ENCODE data around the gene HPRT1.
"Not testable (repeated sequence)": the region's sequence is repeated elsewhere in the genome, so short reads cannot be mapped to it uniquely, and the experiment has no call there.

Gene HPRT1, protein sequence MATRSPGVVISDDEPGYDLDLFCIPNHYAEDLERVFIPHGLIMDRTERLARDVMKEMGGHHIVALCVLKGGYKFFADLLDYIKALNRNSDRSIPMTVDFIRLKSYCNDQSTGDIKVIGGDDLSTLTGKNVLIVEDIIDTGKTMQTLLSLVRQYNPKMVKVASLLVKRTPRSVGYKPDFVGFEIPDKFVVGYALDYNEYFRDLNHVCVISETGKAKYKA
- 10.6 to 12.0 reads per million in 2 donors for total RNA-seq

DNA sequence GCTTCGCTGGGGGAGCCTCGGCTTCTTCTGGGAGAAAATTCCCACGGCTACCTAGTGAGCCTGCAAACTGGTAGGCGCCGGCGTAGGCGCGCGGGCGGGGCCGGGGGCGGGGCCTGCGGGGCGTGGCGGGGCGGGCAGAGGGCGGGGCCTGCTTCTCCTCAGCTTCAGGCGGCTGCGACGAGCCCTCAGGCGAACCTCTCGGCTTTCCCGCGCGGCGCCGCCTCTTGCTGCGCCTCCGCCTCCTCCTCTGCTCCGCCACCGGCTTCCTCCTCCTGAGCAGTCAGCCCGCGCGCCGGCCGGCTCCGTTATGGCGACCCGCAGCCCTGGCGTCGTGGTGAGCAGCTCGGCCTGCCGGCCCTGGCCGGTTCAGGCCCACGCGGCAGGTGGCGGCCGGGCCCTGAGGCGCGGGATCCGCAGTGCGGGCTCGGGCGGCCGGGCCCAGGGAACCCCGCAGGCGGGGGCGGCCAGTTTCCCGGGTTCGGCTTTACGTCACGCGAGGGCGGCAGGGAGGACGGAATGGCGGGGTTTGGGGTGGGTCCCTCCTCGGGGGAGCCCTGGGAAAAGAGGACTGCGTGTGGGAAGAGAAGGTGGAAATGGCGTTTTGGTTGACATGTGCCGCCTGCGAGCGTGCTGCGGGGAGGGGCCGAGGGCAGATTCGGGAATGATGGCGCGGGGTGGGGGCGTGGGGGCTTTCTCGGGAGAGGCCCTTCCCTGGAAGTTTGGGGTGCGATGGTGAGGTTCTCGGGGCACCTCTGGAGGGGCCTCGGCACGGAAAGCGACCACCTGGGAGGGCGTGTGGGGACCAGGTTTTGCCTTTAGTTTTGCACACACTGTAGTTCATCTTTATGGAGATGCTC, at the start of gene HPRT1:
Gene HPRT1 (plus strand): TSS at position 161 of the 857 bp plus-strand sequence. CDS start 147 bp downstream, at position 308.
- peak; percentile 69 for DNase-seq

DNA sequence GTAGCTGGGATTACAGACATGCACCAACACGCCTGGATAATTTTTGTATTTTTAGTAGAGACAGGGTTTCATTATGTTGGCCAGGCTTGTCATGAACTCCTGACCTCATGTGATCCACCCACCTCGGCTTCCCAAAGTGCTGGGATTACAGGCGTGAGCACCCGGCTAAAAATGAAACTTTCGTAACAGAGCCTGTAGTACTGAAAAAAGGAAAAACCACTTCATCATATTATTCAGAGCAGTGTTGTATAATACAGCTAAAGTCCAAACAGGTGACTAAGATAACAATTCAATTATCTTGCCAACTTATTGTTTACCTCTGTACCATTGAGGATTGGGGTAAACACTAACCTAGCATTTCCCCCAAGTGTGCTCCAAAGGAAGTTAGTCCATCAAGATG, 43.9 kb upstream of the HPRT1 start:
- no peak for DNase-seq

DNA sequence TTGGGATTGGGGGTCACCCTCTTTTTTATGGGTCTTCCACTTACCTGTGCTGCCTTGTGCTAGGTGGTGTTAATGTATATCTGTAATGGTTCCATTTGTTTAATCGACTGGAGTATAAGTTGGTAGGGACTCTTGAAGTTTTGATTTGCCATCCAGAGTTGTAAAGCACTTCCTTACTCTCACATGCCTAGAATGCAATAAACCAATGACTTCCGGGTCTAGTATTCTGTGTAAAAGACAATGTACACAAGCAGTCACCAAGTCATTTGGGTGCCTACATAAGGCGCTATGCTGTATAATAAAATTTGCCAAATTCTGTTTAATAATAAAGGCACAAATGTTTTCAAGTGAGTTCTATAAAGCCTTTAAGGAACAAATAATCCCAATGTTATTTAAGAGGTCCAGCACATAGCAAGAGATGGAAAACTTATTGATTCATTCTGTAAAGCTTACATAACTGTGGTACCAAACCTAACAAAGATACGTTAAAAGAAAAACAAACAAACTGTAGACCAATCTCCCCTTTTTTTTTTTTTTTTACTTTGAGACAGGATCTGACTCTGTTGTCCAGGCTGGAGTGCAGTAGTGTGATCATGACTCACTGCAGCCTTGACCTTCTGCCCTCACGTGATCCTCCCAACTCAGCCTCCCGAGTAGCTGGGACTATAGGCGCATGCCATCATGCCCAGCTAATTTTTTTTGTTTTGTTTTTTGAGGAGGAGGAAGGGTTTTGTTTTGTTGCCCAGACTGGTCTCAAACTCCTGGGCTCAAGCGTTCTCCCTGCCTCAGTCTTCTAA, 41.5 kb upstream of the HPRT1 start:
- DNase-seq, result no peak

DNA sequence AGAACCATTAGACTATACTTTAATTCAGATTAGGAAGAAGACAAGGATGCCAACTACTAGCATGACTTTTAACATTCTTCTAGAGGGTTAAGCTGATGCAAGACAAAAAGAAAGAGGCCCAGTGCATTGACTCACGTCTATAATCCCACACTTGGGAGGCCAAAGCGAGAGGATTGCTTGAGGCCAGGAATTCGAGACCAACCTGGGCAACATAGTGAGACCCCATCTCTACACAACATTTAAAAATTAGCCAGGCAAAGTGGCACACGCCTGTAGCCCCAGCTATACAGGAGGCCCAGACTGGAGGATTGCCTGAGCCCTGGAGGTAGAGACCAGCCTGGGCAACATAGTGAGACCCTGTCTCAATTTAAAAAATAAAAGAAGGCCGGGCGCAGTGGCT, 40.2 kb upstream of the HPRT1 start:
- no peak for DNase-seq

DNA sequence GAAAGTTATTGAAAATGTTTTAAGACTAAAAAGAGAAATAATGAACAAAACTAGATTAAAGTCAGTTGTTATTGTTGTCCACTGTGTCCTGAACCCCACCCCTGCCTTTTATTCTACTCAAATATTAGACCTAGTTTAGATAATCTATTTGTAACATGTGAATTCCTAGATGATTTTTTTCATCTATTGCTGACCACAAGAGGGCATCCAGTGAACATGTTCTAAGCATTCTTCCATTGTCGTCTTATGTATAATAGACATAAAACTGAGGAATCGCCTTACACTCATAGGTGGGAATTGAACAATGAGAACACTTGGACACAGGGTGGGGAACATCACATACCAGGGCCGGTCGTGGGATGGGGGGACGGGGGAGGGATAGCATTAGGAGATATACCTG, 36.4 kb upstream of the HPRT1 start:
- DNase-seq, result no peak

DNA sequence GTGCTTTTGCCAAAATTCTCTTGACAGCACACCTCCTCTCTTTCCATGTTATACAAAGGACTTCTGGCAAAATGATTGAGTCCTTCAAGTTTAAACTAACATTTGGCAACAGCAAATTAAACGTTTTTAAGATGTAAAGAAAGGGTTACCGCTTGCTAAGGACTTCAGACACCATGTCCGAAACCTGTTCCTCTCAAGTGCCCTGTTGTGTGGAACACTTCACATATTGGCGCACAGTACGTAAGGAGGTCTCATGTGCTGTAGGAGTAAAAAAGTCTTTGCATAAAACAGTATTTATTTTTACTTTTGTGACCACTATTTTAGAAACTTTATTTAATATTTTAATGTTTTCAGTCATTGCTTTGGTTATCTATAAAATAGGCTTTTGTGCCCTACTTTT, 33.7 kb upstream of the HPRT1 start:
- no peak for DNase-seq

DNA sequence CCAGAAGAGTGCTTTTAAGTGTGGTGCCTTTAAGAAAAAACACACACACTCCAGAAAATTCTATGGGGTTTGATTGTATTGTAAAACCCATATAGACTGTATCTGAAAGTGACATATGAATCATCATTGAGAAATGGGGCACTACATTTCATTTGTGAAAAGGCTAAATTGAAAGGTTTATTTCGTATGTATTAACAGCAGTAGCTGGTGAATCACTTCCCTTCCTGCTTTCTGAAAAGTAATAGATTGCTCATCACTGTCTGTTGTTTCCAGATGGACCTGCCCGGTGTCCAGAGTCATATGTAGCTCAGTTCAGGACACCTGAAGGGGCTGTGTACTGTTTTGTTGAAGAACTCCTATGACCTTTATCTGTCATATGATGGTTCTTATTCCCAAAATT, 28.1 kb upstream of the HPRT1 start:
- no peak for DNase-seq

DNA sequence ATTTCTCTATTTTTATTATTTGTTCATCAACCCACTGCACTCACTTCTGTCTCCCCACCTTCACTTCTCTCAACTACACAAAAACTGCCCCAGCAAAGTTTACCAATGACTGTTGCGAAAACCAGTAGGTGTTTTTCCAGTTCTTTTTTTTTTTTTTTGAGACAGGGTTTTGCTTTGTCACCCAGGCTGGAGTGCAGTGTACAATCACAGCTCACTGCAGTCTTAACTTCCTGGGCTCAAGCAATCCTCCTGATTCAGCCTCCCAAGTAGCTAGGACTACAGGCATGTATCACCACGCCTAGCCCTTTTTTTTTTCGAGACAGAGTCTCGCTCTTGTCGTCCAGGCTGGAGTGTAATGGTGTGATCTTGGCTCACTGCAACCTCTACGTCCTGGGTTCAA, 24.1 kb upstream of the HPRT1 start:
- DNase-seq, result no peak

DNA sequence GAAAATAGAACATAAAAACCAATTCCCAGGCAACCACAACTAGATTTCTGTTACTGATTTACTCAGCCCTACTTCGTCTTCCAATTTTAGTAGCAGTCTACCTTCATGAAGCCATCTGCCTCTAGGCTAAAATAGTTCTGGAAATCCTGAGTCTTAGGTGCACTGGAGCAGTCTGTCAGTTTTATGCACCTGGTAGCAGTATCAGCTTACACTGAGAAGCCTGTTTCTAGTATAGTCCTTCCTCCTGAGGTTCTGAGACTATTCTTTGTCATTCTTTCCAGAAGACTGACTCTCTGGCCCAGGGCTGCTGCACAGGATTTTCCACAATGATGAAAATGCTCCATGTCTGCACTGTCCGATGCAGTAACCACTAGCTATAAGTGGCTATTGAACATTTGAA, 16.9 kb upstream of the HPRT1 start:
- DNase-seq, result no peak

DNA sequence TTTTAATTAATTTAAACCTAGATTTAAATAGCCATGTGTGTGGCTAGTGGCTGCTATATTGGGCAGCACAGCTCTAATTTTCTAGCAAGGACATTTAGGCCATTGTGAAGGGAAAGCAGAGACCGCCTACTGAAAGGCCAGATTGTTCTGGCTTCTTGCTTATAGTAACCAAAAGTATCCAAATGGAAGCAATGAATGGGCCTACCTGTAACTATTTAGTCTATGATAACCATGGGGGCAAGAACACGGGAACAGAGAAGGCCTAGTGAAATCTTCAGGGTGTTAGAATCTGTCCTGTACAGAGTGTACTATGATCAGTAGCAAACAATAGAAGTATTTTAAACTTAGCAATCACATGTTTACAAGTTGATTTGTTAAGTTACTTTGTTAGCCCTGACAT, 16.5 kb upstream of the HPRT1 start:
- no peak for DNase-seq

DNA sequence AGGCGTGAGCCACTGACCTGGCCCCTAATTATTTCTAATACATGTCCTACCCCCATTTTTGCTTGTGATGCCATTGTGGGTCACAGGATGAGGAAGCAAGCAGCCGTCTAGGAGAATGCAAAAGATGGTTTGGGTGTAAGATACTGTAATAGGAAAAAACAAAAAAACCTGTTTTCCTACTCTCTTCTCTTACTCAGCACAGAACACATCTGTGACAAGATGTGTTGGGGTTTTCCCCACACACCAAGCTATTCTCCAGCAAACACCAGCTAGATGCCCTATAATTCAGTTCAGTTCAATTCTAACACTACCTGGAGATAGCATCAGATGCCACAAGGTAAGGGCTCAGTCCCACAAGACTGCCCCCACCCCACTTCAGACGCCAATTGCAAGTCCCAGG, 15.3 kb upstream of the HPRT1 start:
- DNase-seq, result no peak

DNA sequence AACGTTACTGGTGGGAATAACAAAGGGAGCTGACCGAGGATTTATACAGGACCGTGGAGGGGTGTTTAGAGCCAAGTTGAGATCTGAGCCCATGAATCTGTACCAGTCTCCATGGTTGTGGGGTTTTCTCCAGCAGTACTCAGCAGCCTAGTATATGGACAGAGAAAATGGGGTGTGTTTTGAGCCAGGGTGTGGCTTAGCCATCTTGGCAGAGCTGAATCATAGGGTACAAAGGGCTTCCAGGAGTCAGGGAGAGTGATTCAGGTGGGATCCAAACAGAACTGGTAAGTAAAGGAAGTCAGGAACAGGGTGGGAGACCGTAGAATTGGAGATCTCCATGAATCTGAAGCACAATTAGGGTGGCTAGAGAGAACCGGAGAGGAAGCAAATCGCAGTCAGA, 7.4 kb upstream of the HPRT1 start:
- no peak for DNase-seq

DNA sequence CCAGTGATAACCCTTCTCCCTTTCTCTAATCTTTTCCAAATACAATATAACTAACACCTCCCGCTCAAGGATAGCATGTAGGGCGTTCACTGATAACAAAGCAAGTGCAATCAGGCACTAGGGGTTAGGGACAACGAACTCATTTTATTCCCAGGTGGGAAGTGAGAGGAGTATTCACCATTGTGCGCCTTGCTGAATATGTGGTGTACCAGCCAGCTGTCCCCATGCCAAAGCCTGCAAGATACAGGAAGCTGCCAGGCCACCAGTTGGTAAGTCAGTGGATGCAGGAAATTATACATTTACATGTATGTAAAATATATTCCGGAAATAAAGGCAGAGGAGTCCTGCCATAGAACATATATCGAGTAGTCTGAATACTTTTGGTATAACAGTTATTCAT, 6.3 kb upstream of the HPRT1 start:
- no peak for DNase-seq

DNA sequence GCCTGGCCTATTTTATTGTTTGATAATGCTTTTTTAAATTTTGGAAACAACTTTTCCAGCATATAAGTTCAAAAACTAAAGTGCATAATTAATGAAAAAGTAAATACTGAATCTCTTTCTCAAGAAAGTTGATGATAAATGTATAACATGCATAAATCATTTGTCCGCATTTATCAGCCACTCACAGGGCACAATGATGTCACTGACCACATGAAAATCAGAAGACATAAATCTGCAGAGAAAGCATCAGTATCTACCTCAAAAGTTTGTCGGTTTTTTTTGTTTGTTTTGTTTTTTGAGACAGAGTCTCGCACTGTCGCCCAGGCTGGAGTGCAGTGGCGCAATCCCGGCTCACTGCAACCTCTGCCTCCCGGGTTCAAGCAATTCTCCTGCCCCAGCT, 5.5 kb upstream of the HPRT1 start:
- no peak for DNase-seq

DNA sequence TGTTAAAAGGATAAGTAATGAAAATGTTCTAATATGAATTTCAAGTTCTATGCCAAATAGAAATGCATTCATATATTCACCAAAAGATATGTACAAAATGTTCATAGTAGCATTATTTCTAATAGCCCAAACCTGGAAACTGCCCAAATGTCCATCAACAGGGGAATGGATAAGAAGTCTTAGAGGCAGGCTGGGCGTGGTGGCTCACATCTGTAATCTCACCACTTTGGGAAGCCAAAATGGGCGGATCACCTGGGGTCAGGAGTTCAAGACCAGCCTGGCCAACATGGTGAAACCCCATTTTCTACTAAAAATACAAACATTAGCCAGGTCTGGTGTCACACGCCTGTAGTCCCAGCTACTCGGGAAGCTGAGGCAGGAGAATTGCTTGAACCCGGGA, 2.3 kb upstream of the HPRT1 start:
- no peak for DNase-seq

DNA sequence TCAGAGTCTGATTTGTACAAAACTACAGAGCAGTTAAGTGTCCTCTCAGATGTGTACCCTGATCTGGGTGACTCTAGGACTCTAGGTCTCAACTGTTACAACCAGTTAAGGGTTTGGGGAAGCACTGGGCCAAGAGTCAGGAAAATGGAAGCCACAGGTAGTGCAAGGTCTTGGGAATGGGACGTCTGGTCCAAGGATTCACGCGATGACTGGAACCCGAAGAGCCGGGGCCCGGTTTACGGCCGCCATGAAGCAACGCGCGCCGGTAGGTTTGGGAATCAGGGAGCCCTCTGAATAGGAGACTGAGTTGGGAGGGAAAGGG, 321 bp upstream of the HPRT1 start:
- no peak for DNase-seq

DNA sequence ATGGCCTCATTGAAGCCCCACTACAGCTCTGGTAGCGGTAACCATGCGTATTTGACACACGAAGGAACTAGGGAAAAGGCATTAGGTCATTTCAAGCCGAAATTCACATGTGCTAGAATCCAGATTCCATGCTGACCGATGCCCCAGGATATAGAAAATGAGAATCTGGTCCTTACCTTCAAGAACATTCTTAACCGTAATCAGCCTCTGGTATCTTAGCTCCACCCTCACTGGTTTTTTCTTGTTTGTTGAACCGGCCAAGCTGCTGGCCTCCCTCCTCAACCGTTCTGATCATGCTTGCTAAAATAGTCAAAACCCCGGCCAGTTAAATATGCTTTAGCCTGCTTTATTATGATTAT, 876 bp downstream of the HPRT1 start:
- no peak for DNase-seq

DNA sequence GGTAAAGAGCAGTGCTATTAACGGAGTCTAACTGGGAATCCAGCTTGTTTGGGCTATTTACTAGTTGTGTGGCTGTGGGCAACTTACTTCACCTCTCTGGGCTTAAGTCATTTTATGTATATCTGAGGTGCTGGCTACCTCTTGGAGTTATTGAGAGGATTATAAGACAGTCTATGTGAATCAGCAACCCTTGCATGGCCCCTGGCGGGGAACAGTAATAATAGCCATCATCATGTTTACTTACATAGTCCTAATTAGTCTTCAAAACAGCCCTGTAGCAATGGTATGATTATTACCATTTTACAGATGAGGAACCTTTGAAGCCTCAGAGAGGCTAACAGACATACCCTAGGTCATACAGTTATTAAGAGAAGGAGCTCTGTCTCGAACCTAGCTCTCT, 1.5 kb downstream of the HPRT1 start:
- no peak for DNase-seq

DNA sequence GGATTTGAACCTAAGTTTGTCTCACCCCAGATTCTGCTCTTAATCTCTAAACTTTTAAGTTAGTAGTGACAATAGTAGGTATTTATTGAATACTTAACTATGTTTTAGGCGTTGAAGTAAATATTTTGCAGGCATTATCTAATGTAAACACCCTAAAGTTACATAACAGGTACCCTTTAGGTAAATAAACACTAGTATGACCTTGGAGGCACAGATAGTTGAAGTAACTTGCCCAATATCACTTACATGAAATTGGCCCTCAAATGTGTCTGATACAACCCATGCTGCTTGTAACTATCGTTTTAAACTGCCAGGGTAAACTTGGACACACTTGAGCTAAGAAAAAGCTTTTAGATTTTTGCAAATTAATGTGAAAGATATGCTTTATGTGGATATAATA, 3.0 kb downstream of the HPRT1 start:
- DNase-seq, result no peak

DNA sequence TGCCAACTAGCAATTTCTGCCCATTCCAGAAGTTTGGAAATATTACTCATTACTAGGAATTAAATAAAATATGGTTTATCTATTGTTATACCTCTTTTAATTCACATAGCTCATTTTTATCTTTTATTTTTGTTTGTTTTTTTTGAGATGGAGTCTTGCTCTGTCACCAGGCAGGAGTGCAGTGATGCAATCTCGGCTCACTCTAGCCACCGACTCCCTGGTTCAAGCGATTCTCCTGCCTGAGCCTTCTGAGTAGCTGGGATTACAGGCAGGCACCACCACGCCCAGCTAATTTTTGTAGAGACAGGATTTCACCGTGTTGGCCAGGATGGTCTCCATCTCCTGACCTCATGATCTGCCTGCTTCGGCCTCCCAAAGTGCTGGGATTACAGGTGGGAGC, 4.5 kb downstream of the HPRT1 start:
- DNase-seq, result not testable (repeated sequence)

DNA sequence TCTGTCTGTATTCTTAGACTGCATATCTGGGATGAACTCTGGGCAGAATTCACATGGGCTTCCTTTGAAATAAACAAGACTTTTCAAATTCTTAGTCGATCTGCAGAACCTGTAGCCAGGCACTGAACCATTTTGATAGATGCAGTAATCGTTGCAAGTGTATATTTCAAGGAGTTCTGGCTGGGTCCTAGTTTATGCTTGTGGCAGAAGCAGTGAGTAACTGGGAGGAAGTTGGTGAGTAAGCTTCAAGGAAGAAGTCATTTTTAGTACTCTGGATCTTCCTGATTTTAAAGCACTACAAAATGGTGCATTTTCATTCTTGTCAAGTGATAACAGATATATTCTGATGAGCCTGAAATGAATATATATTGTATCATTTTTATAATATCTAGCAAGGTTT, 9.5 kb downstream of the HPRT1 start:
- DNase-seq, result no peak

DNA sequence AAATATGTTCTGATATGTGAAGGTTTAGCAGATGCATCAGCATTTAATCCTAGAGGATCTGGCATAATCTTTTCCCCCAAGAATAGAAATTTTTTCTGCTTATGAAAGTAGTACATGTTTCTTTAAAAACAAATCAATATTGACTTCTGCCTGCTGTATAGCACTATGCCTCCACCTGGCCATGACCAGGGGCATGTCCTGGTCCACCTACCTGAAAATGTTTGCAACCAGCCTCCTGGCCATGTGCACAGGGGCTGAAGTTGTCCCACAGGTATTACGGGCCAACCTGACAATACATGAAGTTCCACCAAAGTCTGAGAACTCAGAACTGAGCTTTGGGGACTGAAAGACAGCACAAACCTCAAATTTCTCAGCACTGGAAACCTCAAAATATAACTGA, 10.0 kb downstream of the HPRT1 start:
- DNase-seq, result no peak

DNA sequence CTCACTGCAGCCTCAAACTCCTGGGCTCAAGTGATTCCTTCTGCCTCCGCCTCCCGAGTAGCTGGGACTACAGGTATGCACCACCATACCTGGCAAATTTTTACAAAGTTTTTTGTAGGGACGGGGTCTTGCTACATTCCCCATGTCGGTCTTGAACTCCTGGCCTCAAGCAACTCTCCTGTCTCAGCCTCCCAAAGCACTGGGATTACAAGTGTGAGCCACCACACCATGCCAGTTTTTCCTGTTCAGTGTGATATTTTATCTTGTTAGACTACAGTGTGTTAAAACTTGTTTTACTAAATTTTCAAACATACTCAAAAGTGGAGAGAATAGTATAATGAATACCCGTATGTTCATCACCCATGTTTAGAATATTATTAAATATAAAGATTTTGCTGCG, 12.1 kb downstream of the HPRT1 start:
- no peak for DNase-seq

DNA sequence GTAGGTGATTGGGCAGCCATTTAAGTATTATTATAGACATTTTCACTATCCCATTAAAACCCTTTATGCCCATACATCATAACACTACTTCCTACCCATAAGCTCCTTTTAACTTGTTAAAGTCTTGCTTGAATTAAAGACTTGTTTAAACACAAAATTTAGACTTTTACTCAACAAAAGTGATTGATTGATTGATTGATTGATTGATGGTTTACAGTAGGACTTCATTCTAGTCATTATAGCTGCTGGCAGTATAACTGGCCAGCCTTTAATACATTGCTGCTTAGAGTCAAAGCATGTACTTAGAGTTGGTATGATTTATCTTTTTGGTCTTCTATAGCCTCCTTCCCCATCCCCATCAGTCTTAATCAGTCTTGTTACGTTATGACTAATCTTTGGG, 16.3 kb downstream of the HPRT1 start:
- no peak for DNase-seq

Data from T-helper 9 cell (primary cell).